Sigmoid colon (tissue), 7 donors: ENCODE data around the gene CSNK1G3. TPM values are rescaled to one million over a fixed set of nuclear protein-coding genes. Genes with fewer than 3 reads are reported as not detected.

Experiments used
- DNase-seq: peaks from one replicate; pipeline ENCODE4 v3.0.0-alpha.2; 2019
- H3K27ac ChIP-seq, 4 donors: fragments of 200-600 bp; sonication (generic); one replicate each; pipeline ENCODE4 v1.5.1; 2016 to 2019; ENCODE audit warnings: mild to moderate bottlenecking in 1 of 4
- H3K27me3 ChIP-seq, 3 donors: fragments of 200-600 bp; sonication (generic); one replicate each; pipeline ENCODE4 v1.5.1; 2019; ENCODE audit warnings: mild to moderate bottlenecking in 1 of 3
- H3K36me3 ChIP-seq, 4 donors: fragments of 200-600 bp; sonication (generic); one replicate each; pipeline ENCODE4 v1.5.1; 2016 to 2019
- H3K4me1 ChIP-seq, 4 donors: fragments of 200-600 bp; sonication (generic); one replicate each; pipeline ENCODE4 v1.5.1; 2017 to 2019
- H3K4me3 ChIP-seq, 4 donors: fragments of 200-600 bp; sonication (generic); one replicate each; pipeline ENCODE4 v1.5.1; 2017 to 2019; ENCODE audit warnings: mild to moderate bottlenecking in 2 of 4, moderate library complexity in 1 of 4
- H3K9me3 ChIP-seq, 4 donors: fragments of 200-600 bp in 3 of 4; sonication (generic) in 3 of 4; one replicate each; pipeline versions ENCODE4 v1.5.1 to v1.6.1; 2013 to 2019
- CTCF ChIP-seq, 4 experiments: fragments of 450-650 bp in 3 of 4; fragments of 200-600 bp in 1 of 4; IDR thresholded peaks; one replicate each; pipeline ENCODE4 v1.5.1; 2016 to 2019; ENCODE audit warnings: antibody characterized with exemption in 4 of 4, mild to moderate bottlenecking in 3 of 4, moderate library complexity in 2 of 4
- EP300 ChIP-seq, 4 donors: sonication (generic); formaldehyde crosslinking; IDR thresholded peaks; one replicate each; pipeline ENCODE4 v1.6.1; 2017; ENCODE audit warnings: antibody characterized with exemption in 4 of 4
- POLR2A ChIP-seq, 2 donors: fragments of 450-650 bp; IDR thresholded peaks; one replicate each; pipeline ENCODE4 v1.6.1; 2016; ENCODE audit warnings: antibody characterized with exemption in 2 of 2, mild to moderate bottlenecking in 2 of 2, moderate library complexity in 2 of 2
- POLR2AphosphoS5 ChIP-seq, 4 donors: sonication (generic); formaldehyde crosslinking; IDR thresholded peaks; one replicate each; pipeline ENCODE4 v1.6.1; 2017; ENCODE audit warnings: antibody characterized with exemption in 4 of 4
- WGBS, 2 donors: extraction: QIAGEN DNeasy Blood & Tissue Kit; methylation state at CpG; one replicate each; pipeline ENCODE4 v1.1.7; 2013; 5-methylcytosine and 5-hydroxymethylcytosine counted together
- intact Hi-C: fragments of 100-400 bp; cut with DNase I; formaldehyde crosslinking; loops from one replicate; pipeline ENCODE4 v1.15.1; 2023
- polyA plus RNA-seq, 3 donors: library from polyadenylated mRNA; stranded (reverse); fragments of 200-250 nt; gene quantifications; one replicate each; pipeline ENCODE4 v1.2.3, GENCODE V29; 2013
- total RNA-seq, 4 donors: library from RNA; depleted of rRNA; stranded (reverse); fragments of >200 nt; gene quantifications; one replicate each; pipeline ENCODE4 v1.1.0, GENCODE V29; 2016
- donor health status: healthy with polysubstance abuse.
- donor health status: Bipolar disorder and iron deficiency.
- donor health status: healthy.

CSNK1G3 gene
- total and polyA plus RNA-seq, 7 donors, result 21.6 to 99.6 (median 55.8) TPM

- no peak overlapping the region for H3K4me3 ChIP-seq
- H3K4me1 ChIP-seq, result peaks cover 0 to 31% (median 13%) of the 10 kb centered on the region in 4 donors
- WGBS, 2 donors, result 86 to 91% methylated on average over 3 of the region's 3 CpGs
- no peak overlapping the region for H3K27ac ChIP-seq
- no peaks in the 10 kb centered on the region for H3K27me3 ChIP-seq
- H3K9me3 ChIP-seq, result no peaks in the 10 kb centered on the region
- intact Hi-C loops, result no loop called here
- no peak for DNase-seq
- TF ChIP-seq POLR2AphosphoS5 (IDR thresholded peaks at IDR 0.05) (no peak), CTCF (IDR thresholded peaks at IDR 0.05) (no peak)
- no peaks in the 10 kb centered on the region for H3K36me3 ChIP-seq
These were observed 18.8 kb downstream of the CSNK1G3 start for GRCh38 chr5:123530728-123531127.

GRCh38 chr5:123535648-123536047, 23.7 kb downstream of the CSNK1G3 start:
- intact Hi-C loops, result no loop called here
- peaks cover 0 to 19% (median 8%) of the 10 kb centered on the region in 4 donors for H3K4me1 ChIP-seq
- H3K9me3 ChIP-seq, result no peaks in the 10 kb centered on the region
- TF ChIP-seq POLR2AphosphoS5 (IDR thresholded peaks at IDR 0.05) (no peak), CTCF (IDR thresholded peaks at IDR 0.05) (no peak), POLR2A (IDR thresholded peaks at IDR 0.05) (no peak), EP300 (IDR thresholded peaks at IDR 0.05) (no peak)
- H3K4me3 ChIP-seq, result no peak overlapping the region
- H3K36me3 ChIP-seq, result no peaks in the 10 kb centered on the region
- no peak for DNase-seq
- H3K27ac ChIP-seq, result no peak overlapping the region
- H3K27me3 ChIP-seq, result no peaks in the 10 kb centered on the region
- WGBS, 2 donors, result 86 to 88% methylated on average over 1 of the region's 1 CpG

GRCh38 chr5:123537256-123537655, 25.3 kb downstream of the CSNK1G3 start:
- no peak overlapping the region for H3K4me3 ChIP-seq
- H3K27me3 ChIP-seq, result no peaks in the 10 kb centered on the region
- H3K36me3 ChIP-seq, result no peaks in the 10 kb centered on the region
- H3K27ac ChIP-seq, result no peak overlapping the region
- WGBS, 2 donors, result 95 to 96% methylated on average over 2 of the region's 2 CpGs
- no peak for TF ChIP-seq POLR2AphosphoS5 (IDR thresholded peaks at IDR 0.05)
- no peak for TF ChIP-seq POLR2A (IDR thresholded peaks at IDR 0.05)
- no peak for TF ChIP-seq EP300 (IDR thresholded peaks at IDR 0.05)
- TF ChIP-seq CTCF (IDR thresholded peaks at IDR 0.05), result no peak
- H3K4me1 ChIP-seq, result peaks cover 0 to 16% (median 3%) of the 10 kb centered on the region in 4 donors
- DNase-seq, result no peak
- intact Hi-C loops, result no loop called here
- H3K9me3 ChIP-seq, result no peaks in the 10 kb centered on the region

- WGBS, 2 donors, result 89% methylated on average over 2 of the region's 2 CpGs
- Histone ChIP-seq H3K4me1 (peaks cover 0 to 16% (median 3%) of the 10 kb centered on the region in 4 donors), H3K27ac (no peak overlapping the region), H3K9me3 (no peaks in the 10 kb centered on the region), H3K4me3 (no peak overlapping the region), H3K36me3 (no peaks in the 10 kb centered on the region), H3K27me3 (no peaks in the 10 kb centered on the region)
- no peak for DNase-seq
- TF ChIP-seq EP300 (IDR thresholded peaks at IDR 0.05), result no peak
- TF ChIP-seq POLR2A (IDR thresholded peaks at IDR 0.05), result no peak
- TF ChIP-seq CTCF (IDR thresholded peaks at IDR 0.05), result no peak
- TF ChIP-seq POLR2AphosphoS5 (IDR thresholded peaks at IDR 0.05), result no peak
- intact Hi-C loops, result no loop called here
These were observed 25.9 kb downstream of the CSNK1G3 start for GRCh38 chr5:123537845-123538244.
